Ascending aorta (tissue), 2 donors: ENCODE results near the gene CACNA1E. TPM values are rescaled to one million over a fixed set of nuclear protein-coding genes. Genes with fewer than 3 reads are reported as not detected.

Experiments
- DNase-seq, 2 donors: peaks; one replicate each; pipeline ENCODE4 v3.0.0-alpha.2; 2019; ENCODE audit warnings: low spot score in 2 of 2
- H3K27ac ChIP-seq, 2 donors: fragments of 200-600 bp; sonication (generic); one replicate each; pipeline ENCODE4 v1.5.1; 2016 to 2017; ENCODE audit warnings: mild to moderate bottlenecking in 1 of 2
- H3K27me3 ChIP-seq: fragments of 200-600 bp; sonication (generic); one replicate; pipeline ENCODE4 v1.5.1; 2017
- H3K36me3 ChIP-seq, 2 donors: fragments of 200-600 bp; sonication (generic); one replicate each; pipeline ENCODE4 v1.5.1; 2016
- H3K4me1 ChIP-seq, 2 donors: fragments of 200-600 bp; sonication (generic); one replicate each; pipeline ENCODE4 v1.5.1; 2016 to 2017; ENCODE audit warnings: mild to moderate bottlenecking in 1 of 2
- H3K4me3 ChIP-seq, 2 donors: fragments of 200-600 bp; sonication (generic); one replicate each; pipeline ENCODE4 v1.5.1; 2016 to 2017; ENCODE audit warnings: mild to moderate bottlenecking in 1 of 2
- H3K9me3 ChIP-seq, 2 donors: fragments of 200-600 bp; sonication (generic); one replicate each; pipeline ENCODE4 v1.5.1; 2016
- intact Hi-C: fragments of 100-400 bp; cut with DNase I; formaldehyde crosslinking; loops from one replicate; pipeline ENCODE4 v1.15.1; 2023
- total RNA-seq: library from RNA; depleted of rRNA; stranded (reverse); fragments of >200 nt; gene quantifications from one replicate; pipeline ENCODE4 v1.1.0, GENCODE V29; 2016
- TF ChIP-seq, protein P1 (sequence below), 3 experiments: fragments of 200-600 bp in 2 of 3; fragments of 450-650 bp in 1 of 3; sonication (generic) in 2 of 3; IDR thresholded peaks; one replicate each; pipeline ENCODE4 v1.5.1; 2016 to 2019; ENCODE audit warnings: antibody characterized with exemption in 3 of 3, mild to moderate bottlenecking in 1 of 3, moderate library complexity in 1 of 3

CACNA1E gene
- total RNA-seq, 1 donor from 2014 or later, result not detected

DNA sequence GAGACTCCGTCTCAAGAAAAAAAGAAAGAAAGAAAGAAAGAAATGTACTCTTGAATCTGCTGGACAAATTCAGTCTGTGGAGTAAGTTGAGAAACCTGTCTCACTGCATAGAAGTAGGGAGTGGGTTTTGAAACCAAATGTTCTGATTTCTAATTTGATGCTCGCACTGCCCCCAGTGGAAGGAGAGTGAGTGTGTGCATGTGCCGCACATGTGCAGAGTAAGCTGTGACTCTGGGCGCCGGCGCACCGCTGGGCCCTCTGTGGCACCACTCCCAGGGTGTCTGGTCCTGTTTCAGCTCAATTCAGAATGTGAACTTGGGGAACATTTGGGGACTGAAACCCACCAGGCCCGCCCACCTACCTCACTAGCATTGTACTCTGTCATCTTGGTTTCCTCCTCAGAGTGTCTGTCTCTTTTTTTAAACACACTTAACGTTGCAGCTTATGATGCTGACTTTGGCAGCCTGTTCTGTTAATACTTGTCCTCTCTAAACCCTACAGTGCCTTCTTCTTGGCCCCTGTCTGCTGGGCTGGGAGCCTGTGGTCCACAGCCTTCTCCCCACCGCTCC, 104.6 kb downstream of the CACNA1E start:
- Histone ChIP-seq H3K27me3 (no peaks in the 10 kb centered on the region), H3K27ac (no peak overlapping the region), H3K4me3 (no peak overlapping the region), H3K4me1 (no peaks in the 10 kb centered on the region), H3K36me3 (no peaks in the 10 kb centered on the region), H3K9me3 (no peaks in the 10 kb centered on the region)
- TF ChIP-seq, protein P1, sequence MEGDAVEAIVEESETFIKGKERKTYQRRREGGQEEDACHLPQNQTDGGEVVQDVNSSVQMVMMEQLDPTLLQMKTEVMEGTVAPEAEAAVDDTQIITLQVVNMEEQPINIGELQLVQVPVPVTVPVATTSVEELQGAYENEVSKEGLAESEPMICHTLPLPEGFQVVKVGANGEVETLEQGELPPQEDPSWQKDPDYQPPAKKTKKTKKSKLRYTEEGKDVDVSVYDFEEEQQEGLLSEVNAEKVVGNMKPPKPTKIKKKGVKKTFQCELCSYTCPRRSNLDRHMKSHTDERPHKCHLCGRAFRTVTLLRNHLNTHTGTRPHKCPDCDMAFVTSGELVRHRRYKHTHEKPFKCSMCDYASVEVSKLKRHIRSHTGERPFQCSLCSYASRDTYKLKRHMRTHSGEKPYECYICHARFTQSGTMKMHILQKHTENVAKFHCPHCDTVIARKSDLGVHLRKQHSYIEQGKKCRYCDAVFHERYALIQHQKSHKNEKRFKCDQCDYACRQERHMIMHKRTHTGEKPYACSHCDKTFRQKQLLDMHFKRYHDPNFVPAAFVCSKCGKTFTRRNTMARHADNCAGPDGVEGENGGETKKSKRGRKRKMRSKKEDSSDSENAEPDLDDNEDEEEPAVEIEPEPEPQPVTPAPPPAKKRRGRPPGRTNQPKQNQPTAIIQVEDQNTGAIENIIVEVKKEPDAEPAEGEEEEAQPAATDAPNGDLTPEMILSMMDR (IDR thresholded peaks at IDR 0.05), result no peak
- DNase-seq, result no peak
- intact Hi-C loops, result no loop called here

DNA sequence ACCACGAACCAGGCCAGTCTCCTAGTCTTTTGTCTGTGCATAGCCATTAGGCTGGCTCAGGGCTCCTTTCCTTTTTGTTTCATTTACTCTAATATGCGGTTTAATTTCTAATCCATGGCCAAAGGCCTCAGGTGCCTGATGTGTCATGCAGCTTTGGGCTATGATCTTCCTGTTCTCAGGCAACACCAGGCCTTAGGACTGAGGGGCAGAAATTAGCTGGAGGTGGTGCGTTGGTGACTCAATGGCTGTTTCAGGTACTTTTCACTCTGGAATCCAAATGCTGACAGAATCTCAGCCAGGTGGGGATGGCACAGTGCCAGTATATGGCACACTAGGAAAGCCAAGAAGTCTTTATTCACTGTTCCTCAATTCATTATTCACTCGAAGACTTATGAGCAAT, 105.3 kb downstream of the CACNA1E start:
- Histone ChIP-seq H3K27ac (no peak overlapping the region), H3K36me3 (no peaks in the 10 kb centered on the region), H3K27me3 (no peaks in the 10 kb centered on the region), H3K4me1 (no peaks in the 10 kb centered on the region), H3K9me3 (no peaks in the 10 kb centered on the region), H3K4me3 (no peak overlapping the region)
- no peak for DNase-seq
- TF ChIP-seq, protein P1 (IDR thresholded peaks at IDR 0.05), result no peak
- intact Hi-C loops, result no loop called here

- no peak overlapping the region for H3K27ac ChIP-seq
- no peaks in the 10 kb centered on the region for H3K36me3 ChIP-seq
- no peak overlapping the region for H3K4me3 ChIP-seq
- TF ChIP-seq, protein P1 (IDR thresholded peaks at IDR 0.05), result no peak
- intact Hi-C loops, result no loop called here
- H3K9me3 ChIP-seq, result no peaks in the 10 kb centered on the region
- H3K4me1 ChIP-seq, result no peaks in the 10 kb centered on the region
- DNase-seq, result no peak
- H3K27me3 ChIP-seq, result no peaks in the 10 kb centered on the region
Observed at GRCh38 chr1:181592255-181592859, 109.0 kb downstream of the CACNA1E start.

DNA sequence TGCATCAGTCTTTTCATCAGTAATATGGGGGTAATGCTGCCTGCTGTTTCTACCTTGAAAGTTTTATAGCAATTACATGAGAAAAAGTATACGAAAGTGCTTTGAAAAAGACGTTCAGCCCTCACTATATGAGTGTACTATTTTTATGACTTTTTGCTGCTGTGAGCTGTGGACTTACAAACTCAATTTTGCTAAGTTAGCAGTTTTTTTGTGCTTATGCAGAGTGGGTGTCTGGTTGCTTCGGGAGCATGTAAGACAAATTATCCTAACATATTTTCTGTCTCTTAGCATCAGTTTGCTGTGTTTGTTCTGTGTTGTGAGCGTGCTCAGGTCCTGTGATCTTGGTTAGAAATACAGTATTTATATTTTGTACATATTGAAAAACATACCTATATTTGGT, 109.7 kb downstream of the CACNA1E start:
- no peak for DNase-seq
- Histone ChIP-seq H3K27ac (no peak overlapping the region), H3K4me3 (no peak overlapping the region), H3K36me3 (no peaks in the 10 kb centered on the region), H3K4me1 (no peaks in the 10 kb centered on the region), H3K9me3 (no peaks in the 10 kb centered on the region), H3K27me3 (no peaks in the 10 kb centered on the region)
- TF ChIP-seq, protein P1 (IDR thresholded peaks at IDR 0.05), result no peak
- intact Hi-C loops, result no loop called here

GRCh38 chr1:181594553-181594952, 111.2 kb downstream of the CACNA1E start:
- Histone ChIP-seq H3K27ac (no peak overlapping the region), H3K4me3 (no peak overlapping the region), H3K9me3 (no peaks in the 10 kb centered on the region), H3K4me1 (no peaks in the 10 kb centered on the region), H3K36me3 (no peaks in the 10 kb centered on the region), H3K27me3 (no peaks in the 10 kb centered on the region)
- DNase-seq, result no peak
- intact Hi-C loops, result no loop called here
- TF ChIP-seq, protein P1 (IDR thresholded peaks at IDR 0.05), result no peak
